Astrocyte (in vitro differentiated cells and primary cell): ENCODE results near the gene POLR1C. TPM values are rescaled to one million over a fixed set of nuclear protein-coding genes. Genes with fewer than 3 reads are reported as not detected.

Experiments
- DNase-seq: peaks from one replicate; pipeline ENCODE4 v3.0.0-alpha.2; 2010; ENCODE audit warnings: low read depth
- FAIRE-seq: peaks from 2 replicates; lab custom pipeline; 2011; peaks lifted over from hg19 to GRCh38; lab: Jason Lieb, UNC
- H2AFZ ChIP-seq: 2 replicates; pipeline ENCODE4 v1.6.0; 2012; ENCODE audit warnings: low read depth, low read length, inconsistent platforms
- H3K27ac ChIP-seq: 2 replicates; pipeline ENCODE4 v1.5.1; 2011; ENCODE audit warnings: low read depth, low read length, inconsistent platforms
- H3K27me3 ChIP-seq: 2 replicates; pipeline ENCODE4 v1.6.0; 2011; ENCODE audit warnings: low read length, inconsistent platforms; ENCODE audit not compliant: insufficient read depth
- H3K36me3 ChIP-seq: 2 replicates; pipeline ENCODE4 v1.5.1; 2011; ENCODE audit warnings: low read length, inconsistent platforms; ENCODE audit not compliant: insufficient read depth
- H3K4me1 ChIP-seq: 2 replicates; pipeline ENCODE4 v1.5.1; 2011; ENCODE audit warnings: low read length, inconsistent platforms; ENCODE audit not compliant: insufficient read depth
- H3K4me2 ChIP-seq: 2 replicates; pipeline ENCODE4 v1.6.0; 2012; ENCODE audit warnings: low read length, inconsistent platforms
- H3K4me3 ChIP-seq: 2 replicates; pipeline ENCODE4 v1.5.1; 2011; ENCODE audit warnings: low read depth, mild to moderate bottlenecking, low read length, inconsistent platforms; ENCODE audit not compliant: insufficient read depth
- H3K79me2 ChIP-seq: 2 replicates; pipeline ENCODE4 v1.6.0; 2012; ENCODE audit warnings: mild to moderate bottlenecking, low read length, inconsistent platforms; ENCODE audit not compliant: insufficient read depth
- H3K9ac ChIP-seq: 2 replicates; pipeline ENCODE4 v1.6.0; 2012; ENCODE audit warnings: mild to moderate bottlenecking, low read length, inconsistent platforms
- H3K9me3 ChIP-seq: 2 replicates; pipeline ENCODE4 v1.5.1; 2012; ENCODE audit warnings: low read depth, mild to moderate bottlenecking, low read length, inconsistent platforms; ENCODE audit not compliant: insufficient read depth
- H4K20me1 ChIP-seq: 2 replicates; pipeline ENCODE4 v1.6.0; 2012; ENCODE audit warnings: low read length, inconsistent platforms; ENCODE audit not compliant: insufficient read depth
- H3K27ac Mint-ChIP-seq: one replicate; pipeline ENCODE4 v1.8.0; 2021; ENCODE audit warnings: mild to moderate bottlenecking, mixed read lengths; ENCODE audit not compliant: unreplicated experiment
- H3K27me3 Mint-ChIP-seq: one replicate; pipeline ENCODE4 v1.8.0; 2021; ENCODE audit warnings: low read depth, mixed read lengths; ENCODE audit not compliant: unreplicated experiment
- H3K36me3 Mint-ChIP-seq: one replicate; pipeline ENCODE4 v1.8.0; 2021; ENCODE audit warnings: low read depth, mixed read lengths; ENCODE audit not compliant: unreplicated experiment
- H3K4me1 Mint-ChIP-seq: one replicate; pipeline ENCODE4 v1.8.0; 2021; ENCODE audit warnings: low read depth, mixed read lengths; ENCODE audit not compliant: unreplicated experiment
- H3K4me3 Mint-ChIP-seq: one replicate; pipeline ENCODE4 v1.8.0; 2021; ENCODE audit warnings: mild to moderate bottlenecking, moderate library complexity, mixed read lengths; ENCODE audit not compliant: unreplicated experiment
- H3K9me3 Mint-ChIP-seq: one replicate; pipeline ENCODE4 v1.8.0; 2021; ENCODE audit warnings: mild to moderate bottlenecking, mixed read lengths; ENCODE audit not compliant: unreplicated experiment
- CTCF ChIP-seq: IDR thresholded peaks from 2 replicates; pipeline ENCODE4 v1.5.1; 2011; ENCODE audit warnings: low read depth, mild to moderate bottlenecking, inconsistent platforms, low read length, moderate library complexity; ENCODE audit not compliant: insufficient read depth
- EZH2 ChIP-seq: IDR thresholded peaks from 2 replicates; pipeline ENCODE4 v1.6.1; 2012; ENCODE audit warnings: mild to moderate bottlenecking, low read length, inconsistent platforms; ENCODE audit not compliant: insufficient read depth
- total RNA-seq: library from RNA; stranded (reverse); gene quantifications from 2 replicates; pipeline ENCODE4 v1.2.1, GENCODE V29; 2021

Gene POLR1C
- total RNA-seq, 1 donor from 2014 or later = 41.8 TPM

GRCh38 chr6:43506171-43506570 is 10.7 kb upstream of the POLR1C start:
- TF ChIP-seq CTCF = no peak

GRCh38 chr6:43506667-43507471 is 10.0 kb upstream of the POLR1C start:
- no peak overlapping the region for H3K4me3 Mint-ChIP-seq

More at GRCh38 chr6:43506171-43506570, 10.7 kb upstream of the POLR1C start:
- Histone ChIP-seq H3K27ac (no peak overlapping the region), H3K4me3 (no peak overlapping the region), H3K4me1 (peaks cover 11% of the 10 kb centered on the region), H3K4me2 (no peak overlapping the region), H3K27me3 (no peaks in the 10 kb centered on the region), H3K9ac (no peak overlapping the region), H4K20me1 (peaks cover 19% of the 10 kb centered on the region), H3K79me2 (no peaks in the 10 kb centered on the region), H3K36me3 (peaks cover 12% of the 10 kb centered on the region), H2AFZ (no peak overlapping the region), H3K9me3 (no peaks in the 10 kb centered on the region)
- DNase-seq (no peak), FAIRE-seq (no peak)
- Mint-ChIP-seq H3K9me3 (no peaks in the 10 kb centered on the region), H3K4me1 (no peaks in the 10 kb centered on the region), H3K36me3 (peaks cover 23% of the 10 kb centered on the region), H3K27ac (no peak overlapping the region), H3K27me3 (peaks cover 19% of the 10 kb centered on the region), H3K4me3 (no peak overlapping the region)

More at GRCh38 chr6:43506667-43507471, 10.0 kb upstream of the POLR1C start:
- Histone ChIP-seq H3K36me3 (peaks cover 13% of the 10 kb centered on the region), H3K4me3 (no peak overlapping the region), H2AFZ (no peak overlapping the region), H3K27me3 (no peaks in the 10 kb centered on the region), H3K9ac (no peak overlapping the region), H3K4me2 (no peak overlapping the region), H3K4me1 (peaks cover 11% of the 10 kb centered on the region), H3K79me2 (no peaks in the 10 kb centered on the region), H3K27ac (no peak overlapping the region), H3K9me3 (no peaks in the 10 kb centered on the region), H4K20me1 (peaks cover 23% of the 10 kb centered on the region)
- DNase-seq = peak; percentile 44
- Mint-ChIP-seq H3K27ac (no peak overlapping the region), H3K9me3 (no peaks in the 10 kb centered on the region), H3K36me3 (peaks cover 24% of the 10 kb centered on the region), H3K4me1 (no peaks in the 10 kb centered on the region), H3K27me3 (peaks cover 19% of the 10 kb centered on the region)
- TF ChIP-seq CTCF (peak; percentile 91), EZH2 (no peak)
- no peak for FAIRE-seq
